ENCODE data around the gene ITGA2B.

DNA sequence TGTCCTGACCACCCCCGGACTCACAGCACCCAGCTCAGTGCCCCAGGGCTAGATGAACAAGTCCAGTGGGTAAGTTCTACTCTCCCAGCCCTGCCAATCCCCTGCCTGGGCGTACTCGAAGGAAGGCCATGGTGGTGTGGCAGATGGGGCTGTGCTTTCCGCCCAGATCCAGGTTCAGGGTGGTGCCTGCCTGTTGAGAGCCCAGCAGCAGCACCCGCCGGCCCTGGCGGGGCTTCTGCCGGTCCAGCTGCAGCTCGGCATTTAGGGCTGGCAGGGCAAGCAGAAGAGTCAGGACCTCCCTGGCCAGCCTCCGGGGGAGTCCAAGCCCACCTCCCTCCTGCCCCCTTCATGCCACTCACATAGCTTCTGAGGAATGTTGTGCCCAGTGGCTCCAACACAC is 9.6 kb downstream of the ITGA2B start:
- TF ChIP-seq, protein P1, sequence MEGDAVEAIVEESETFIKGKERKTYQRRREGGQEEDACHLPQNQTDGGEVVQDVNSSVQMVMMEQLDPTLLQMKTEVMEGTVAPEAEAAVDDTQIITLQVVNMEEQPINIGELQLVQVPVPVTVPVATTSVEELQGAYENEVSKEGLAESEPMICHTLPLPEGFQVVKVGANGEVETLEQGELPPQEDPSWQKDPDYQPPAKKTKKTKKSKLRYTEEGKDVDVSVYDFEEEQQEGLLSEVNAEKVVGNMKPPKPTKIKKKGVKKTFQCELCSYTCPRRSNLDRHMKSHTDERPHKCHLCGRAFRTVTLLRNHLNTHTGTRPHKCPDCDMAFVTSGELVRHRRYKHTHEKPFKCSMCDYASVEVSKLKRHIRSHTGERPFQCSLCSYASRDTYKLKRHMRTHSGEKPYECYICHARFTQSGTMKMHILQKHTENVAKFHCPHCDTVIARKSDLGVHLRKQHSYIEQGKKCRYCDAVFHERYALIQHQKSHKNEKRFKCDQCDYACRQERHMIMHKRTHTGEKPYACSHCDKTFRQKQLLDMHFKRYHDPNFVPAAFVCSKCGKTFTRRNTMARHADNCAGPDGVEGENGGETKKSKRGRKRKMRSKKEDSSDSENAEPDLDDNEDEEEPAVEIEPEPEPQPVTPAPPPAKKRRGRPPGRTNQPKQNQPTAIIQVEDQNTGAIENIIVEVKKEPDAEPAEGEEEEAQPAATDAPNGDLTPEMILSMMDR (IDR thresholded peaks at IDR 0.05), result no peak
- TF ChIP-seq POLR2A (IDR thresholded peaks at IDR 0.05), result no peak
- no peak for TF ChIP-seq POLR2AphosphoS5 (IDR thresholded peaks at IDR 0.05)
- TF ChIP-seq EP300 (IDR thresholded peaks at IDR 0.05), result no peak

Data from upper lobe of left lung (tissue), 4 donors.